ENCODE measurements around the gene TCP11X2.
"Not testable (repeated sequence)": the region's sequence is repeated elsewhere in the genome, so short reads cannot be mapped to it uniquely, and the experiment has no call there.

Gene TCP11X2

GRCh38 chrX:102471762-102472220 lies at the start of gene TCP11X2:
Gene TCP11X2, minus strand, starts transcription at chrX:102471812.
- not testable (repeated sequence) for ATAC-seq (ENCODE audit: low read depth); H3K9me3 ChIP-seq (ENCODE audit: severe bottlenecking); H3K4me1 ChIP-seq (ENCODE audit: insufficient read depth, poor library complexity, severe bottlenecking); H3K4me3 ChIP-seq (ENCODE audit: severe bottlenecking); DNase-seq (ENCODE audit: low spot score); H3K36me3 ChIP-seq (ENCODE audit: low read depth); H3K27me3 ChIP-seq (ENCODE audit: insufficient read depth, poor library complexity, severe bottlenecking); H3K27ac ChIP-seq (ENCODE audit: poor library complexity, severe bottlenecking)

- ATAC-seq (ENCODE audit: low read depth) = no peak
- Histone ChIP-seq H3K36me3 (ENCODE audit: low read depth) (no peaks in the 10 kb centered on the region), H3K27ac (ENCODE audit: poor library complexity, severe bottlenecking) (no peak overlapping the region), H3K27me3 (ENCODE audit: insufficient read depth, poor library complexity, severe bottlenecking) (peaks cover 9% of the 10 kb centered on the region), H3K9me3 (ENCODE audit: severe bottlenecking) (no peaks in the 10 kb centered on the region), H3K4me1 (ENCODE audit: insufficient read depth, poor library complexity, severe bottlenecking) (no peaks in the 10 kb centered on the region), H3K4me3 (ENCODE audit: severe bottlenecking) (no peak overlapping the region)
- no peak for DNase-seq (ENCODE audit: low spot score)
- no peak for TF ChIP-seq CTCF (IDR thresholded peaks at IDR 0.05; ENCODE audit: poor library complexity, severe bottlenecking)
Measured at GRCh38 chrX:102517326-102517725, 45.7 kb upstream of the TCP11X2 start.

- Histone ChIP-seq H3K4me1 (ENCODE audit: insufficient read depth, poor library complexity, severe bottlenecking) (no peaks in the 10 kb centered on the region), H3K27me3 (ENCODE audit: insufficient read depth, poor library complexity, severe bottlenecking) (peaks cover 9% of the 10 kb centered on the region), H3K9me3 (ENCODE audit: severe bottlenecking) (no peaks in the 10 kb centered on the region), H3K27ac (ENCODE audit: poor library complexity, severe bottlenecking) (no peak within 1 kb of the TSS), H3K4me3 (ENCODE audit: severe bottlenecking) (peak within 1 kb of the TSS; percentile 20), H3K36me3 (ENCODE audit: low read depth) (no peaks in the 10 kb centered on the region)
- ATAC-seq (ENCODE audit: low read depth) (peak; percentile 94), DNase-seq (ENCODE audit: low spot score) (peak; percentile 47)
- no peak for TF ChIP-seq CTCF (IDR thresholded peaks at IDR 0.05; ENCODE audit: poor library complexity, severe bottlenecking)
Measured at GRCh38 chrX:102515975-102516941, 44.6 kb upstream of the TCP11X2 start, which contains the start of gene TMSB15A. Gene TMSB15A, minus strand, starts transcription at chrX:102516739.

GRCh38 chrX:102514536-102514935 lies 42.9 kb upstream of the TCP11X2 start:
- Histone ChIP-seq H3K9me3 (ENCODE audit: severe bottlenecking) (no peaks in the 10 kb centered on the region), H3K27ac (ENCODE audit: poor library complexity, severe bottlenecking) (no peak overlapping the region), H3K36me3 (ENCODE audit: low read depth) (no peaks in the 10 kb centered on the region), H3K4me1 (ENCODE audit: insufficient read depth, poor library complexity, severe bottlenecking) (no peaks in the 10 kb centered on the region), H3K27me3 (ENCODE audit: insufficient read depth, poor library complexity, severe bottlenecking) (peaks cover 9% of the 10 kb centered on the region), H3K4me3 (ENCODE audit: severe bottlenecking) (no peak overlapping the region)
- DNase-seq (ENCODE audit: low spot score) = no peak
- no peak for ATAC-seq (ENCODE audit: low read depth)
- no peak for TF ChIP-seq CTCF (IDR thresholded peaks at IDR 0.05; ENCODE audit: poor library complexity, severe bottlenecking)

GRCh38 chrX:102498732-102499131 lies 27.1 kb upstream of the TCP11X2 start:
- no peak for DNase-seq (ENCODE audit: low spot score)
- no peak for ATAC-seq (ENCODE audit: low read depth)
- Histone ChIP-seq H3K9me3 (ENCODE audit: severe bottlenecking) (no peaks in the 10 kb centered on the region), H3K4me1 (ENCODE audit: insufficient read depth, poor library complexity, severe bottlenecking) (no peaks in the 10 kb centered on the region), H3K4me3 (ENCODE audit: severe bottlenecking) (no peak overlapping the region), H3K27me3 (ENCODE audit: insufficient read depth, poor library complexity, severe bottlenecking) (no peaks in the 10 kb centered on the region), H3K27ac (ENCODE audit: poor library complexity, severe bottlenecking) (no peak overlapping the region), H3K36me3 (ENCODE audit: low read depth) (no peaks in the 10 kb centered on the region)
- TF ChIP-seq CTCF (IDR thresholded peaks at IDR 0.05; ENCODE audit: poor library complexity, severe bottlenecking) = no peak
